Body of pancreas (tissue), 4 donors: ENCODE data around the gene OR4S1. TPM values are rescaled to one million over a fixed set of nuclear protein-coding genes. Genes with fewer than 3 reads are reported as not detected.
"Not testable (repeated sequence)": the region's sequence is repeated elsewhere in the genome, so short reads cannot be mapped to it uniquely, and the experiment has no call there.

ENCODE experiments used
- ATAC-seq: fragments of 150-250 bp; one replicate; pipeline ENCODE4 v1.9.1; 2016
- DNase-seq, 4 donors: peaks; one replicate each; pipeline ENCODE4 v3.0.0-alpha.2; 2019
- H3K27ac ChIP-seq, 4 donors: fragments of 200-600 bp; sonication (generic); 1 replicate in 3 of 4; 2 replicates in 1 of 4; pipeline versions ENCODE4 v1.5.1 to v1.6.1; 2016 to 2019; ENCODE audit warnings: mild to moderate bottlenecking in 1 of 4, mixed read lengths in 1 of 4, moderate library complexity in 1 of 4
- H3K27me3 ChIP-seq, 2 donors: fragments of 200-600 bp; sonication (generic); one replicate each; pipeline ENCODE4 v1.6.0; 2016; ENCODE audit warnings: mild to moderate bottlenecking in 1 of 2
- H3K36me3 ChIP-seq, 2 donors: fragments of 200-600 bp; sonication (generic); replicated peaks in 1 of 2; 2 replicates each; pipeline ENCODE4 v1.5.1; 2016; ENCODE audit warnings: low read depth in 2 of 2; ENCODE audit not compliant: insufficient read depth in 1 of 2
- H3K4me1 ChIP-seq: fragments of 200-600 bp; sonication (generic); one replicate; pipeline ENCODE4 v1.6.0; 2016
- H3K4me3 ChIP-seq, 2 donors: fragments of 200-600 bp; sonication (generic); 1 replicate in 1 of 2; 2 replicates in 1 of 2; pipeline ENCODE4 v1.5.1; 2016 to 2019
- H3K9me3 ChIP-seq, 3 donors: fragments of 200-600 bp; sonication (generic); 1 replicate in 2 of 3; 2 replicates in 1 of 3; pipeline ENCODE4 v1.5.1; 2016
- POLR2A ChIP-seq, 3 donors: fragments of 450-650 bp; IDR thresholded peaks; one replicate each; pipeline ENCODE4 v1.6.1; 2016; ENCODE audit warnings: antibody characterized with exemption in 3 of 3, mild to moderate bottlenecking in 2 of 3
- WGBS, 2 donors: methylation state at CpG; one replicate each; pipeline ENCODE4 v1.1.5; 2017; 5-methylcytosine and 5-hydroxymethylcytosine counted together
- intact Hi-C: fragments of 100-400 bp; cut with DNase I; formaldehyde crosslinking; loops from one replicate; pipeline ENCODE4 v1.15.1; 2023
- total RNA-seq, 2 donors: library from RNA; depleted of rRNA; stranded (reverse); fragments of >200 nt; gene quantifications; one replicate each; pipeline ENCODE4 v1.1.0, GENCODE V29; 2016
- TF ChIP-seq, protein P1 (sequence below), 7 experiments: fragments of 450-650 bp in 4 of 7; fragments of 200-600 bp in 3 of 7; sonication (generic) in 3 of 7; IDR thresholded peaks; one replicate each; pipeline ENCODE4 v1.5.1; 2016 to 2019; ENCODE audit warnings: antibody characterized with exemption in 7 of 7

Gene OR4S1
- total RNA-seq, 2 donors from 2014 or later: not detected

GRCh38 chr11:48307760-48308386, 1.9 kb downstream of the OR4S1 start:
- ATAC-seq: no peak
- Histone ChIP-seq H3K27ac (no peak overlapping the region), H3K27me3 (no peaks in the 10 kb centered on the region), H3K4me3 (no peak overlapping the region), H3K9me3 (no peaks in the 10 kb centered on the region), H3K4me1 (no peaks in the 10 kb centered on the region), H3K36me3 (no peaks in the 10 kb centered on the region)
- intact Hi-C loops: no loop called here
- peak; percentile 51 to 69 (median 63) for DNase-seq
- no peak for TF ChIP-seq POLR2A (IDR thresholded peaks at IDR 0.05)
- TF ChIP-seq, protein P1, sequence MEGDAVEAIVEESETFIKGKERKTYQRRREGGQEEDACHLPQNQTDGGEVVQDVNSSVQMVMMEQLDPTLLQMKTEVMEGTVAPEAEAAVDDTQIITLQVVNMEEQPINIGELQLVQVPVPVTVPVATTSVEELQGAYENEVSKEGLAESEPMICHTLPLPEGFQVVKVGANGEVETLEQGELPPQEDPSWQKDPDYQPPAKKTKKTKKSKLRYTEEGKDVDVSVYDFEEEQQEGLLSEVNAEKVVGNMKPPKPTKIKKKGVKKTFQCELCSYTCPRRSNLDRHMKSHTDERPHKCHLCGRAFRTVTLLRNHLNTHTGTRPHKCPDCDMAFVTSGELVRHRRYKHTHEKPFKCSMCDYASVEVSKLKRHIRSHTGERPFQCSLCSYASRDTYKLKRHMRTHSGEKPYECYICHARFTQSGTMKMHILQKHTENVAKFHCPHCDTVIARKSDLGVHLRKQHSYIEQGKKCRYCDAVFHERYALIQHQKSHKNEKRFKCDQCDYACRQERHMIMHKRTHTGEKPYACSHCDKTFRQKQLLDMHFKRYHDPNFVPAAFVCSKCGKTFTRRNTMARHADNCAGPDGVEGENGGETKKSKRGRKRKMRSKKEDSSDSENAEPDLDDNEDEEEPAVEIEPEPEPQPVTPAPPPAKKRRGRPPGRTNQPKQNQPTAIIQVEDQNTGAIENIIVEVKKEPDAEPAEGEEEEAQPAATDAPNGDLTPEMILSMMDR (IDR thresholded peaks at IDR 0.05): peak; percentile 60 to 71 (median 67)
- 19 to 21% methylated on average over 5 of the region's 5 CpGs for WGBS, 2 donors

GRCh38 chr11:48313590-48313989, 7.6 kb downstream of the OR4S1 start:
- intact Hi-C loops, H3K36me3 ChIP-seq, ATAC-seq, H3K4me1 ChIP-seq, DNase-seq, H3K27me3 ChIP-seq, H3K27ac ChIP-seq, H3K9me3 ChIP-seq, H3K4me3 ChIP-seq: not testable (repeated sequence)
- 16 to 23% methylated on average over 2 of the region's 2 CpGs for WGBS, 2 donors

GRCh38 chr11:48319813-48320212, 13.8 kb downstream of the OR4S1 start:
- 73 to 76% methylated on average over 2 of the region's 2 CpGs for WGBS, 2 donors
- H3K4me3 ChIP-seq, H3K36me3 ChIP-seq, intact Hi-C loops, DNase-seq, H3K27me3 ChIP-seq, ATAC-seq, H3K9me3 ChIP-seq, H3K27ac ChIP-seq, H3K4me1 ChIP-seq: not testable (repeated sequence)

- H3K4me3 ChIP-seq, H3K27ac ChIP-seq, ATAC-seq, H3K27me3 ChIP-seq, H3K9me3 ChIP-seq, intact Hi-C loops, H3K4me1 ChIP-seq, DNase-seq, H3K36me3 ChIP-seq: not testable (repeated sequence)
Observed at GRCh38 chr11:48324620-48325019, 18.6 kb downstream of the OR4S1 start, which contains the start of gene OR4C3. Gene OR4C3, plus strand, starts transcription at chr11:48324920. Its CDS starts 102 bp downstream, at chr11:48325022.

GRCh38 chr11:48341466-48341865, 35.4 kb downstream of the OR4S1 start:
- ATAC-seq: no peak
- intact Hi-C loops: no loop called here
- 42% methylated on average over 2 of the region's 2 CpGs for WGBS, 2 donors

DNA sequence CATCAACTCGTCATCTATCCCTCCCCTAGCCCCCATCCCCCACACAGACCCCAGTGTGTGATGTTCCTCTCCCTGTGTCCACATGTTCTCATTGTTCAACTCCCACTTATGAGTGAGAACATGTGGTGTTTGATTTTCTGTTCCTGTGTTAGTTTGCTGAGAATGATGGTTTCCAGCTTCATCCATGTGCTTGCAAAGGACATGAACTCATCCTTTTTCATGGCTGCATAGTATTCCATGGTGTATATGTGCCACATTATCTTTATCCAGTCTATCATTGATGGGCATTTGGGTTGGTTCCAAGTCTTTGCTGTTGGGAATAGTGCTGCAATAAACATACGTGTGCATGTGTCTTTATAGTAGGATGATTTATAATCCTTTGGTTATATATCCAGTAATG, 36.5 kb downstream of the OR4S1 start:
- H3K4me1 ChIP-seq, H3K27ac ChIP-seq, ATAC-seq, H3K4me3 ChIP-seq, H3K9me3 ChIP-seq, intact Hi-C loops, H3K27me3 ChIP-seq, DNase-seq, H3K36me3 ChIP-seq: not testable (repeated sequence)
- WGBS, 2 donors: 38 to 43% methylated on average over 2 of the region's 2 CpGs

More at GRCh38 chr11:48341466-48341865, 35.4 kb downstream of the OR4S1 start:
- TF ChIP-seq, protein P1 (IDR thresholded peaks at IDR 0.05): no peak
- no peak for TF ChIP-seq POLR2A (IDR thresholded peaks at IDR 0.05)
- no peaks in the 10 kb centered on the region for H3K27me3 ChIP-seq
- no peaks in the 10 kb centered on the region for H3K4me1 ChIP-seq
- H3K36me3 ChIP-seq: no peaks in the 10 kb centered on the region
- DNase-seq: no peak
- H3K9me3 ChIP-seq: no peaks in the 10 kb centered on the region
- no peak overlapping the region for H3K27ac ChIP-seq
- no peak overlapping the region for H3K4me3 ChIP-seq

DNA sequence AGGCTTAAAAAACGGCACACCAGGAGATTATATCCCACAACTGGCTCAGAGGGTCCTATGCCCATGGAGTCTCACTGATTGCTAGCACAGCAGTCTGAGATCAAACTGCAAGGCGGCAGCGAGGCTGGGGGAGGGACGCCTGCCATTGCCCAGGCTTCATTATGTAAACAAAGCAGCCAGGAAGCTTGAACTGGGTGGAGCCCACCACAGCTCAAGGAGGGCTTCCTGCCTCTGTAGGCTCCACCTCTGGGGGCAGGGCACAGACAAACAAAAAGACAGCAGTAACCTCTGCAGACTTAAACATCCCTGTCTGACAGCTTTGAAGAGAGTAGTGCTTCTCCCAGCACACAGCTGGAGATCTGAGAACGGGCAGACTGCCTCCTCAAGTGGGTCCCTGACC, 40.3 kb downstream of the OR4S1 start:
- H3K4me3 ChIP-seq, H3K27ac ChIP-seq, H3K36me3 ChIP-seq, H3K27me3 ChIP-seq, intact Hi-C loops, ATAC-seq, H3K9me3 ChIP-seq, H3K4me1 ChIP-seq, DNase-seq: not testable (repeated sequence)
- 43 to 62% methylated on average over 4 of the region's 5 CpGs for WGBS, 2 donors
